ENCODE results near the gene CACNA1G.

Gene CACNA1G

DNA sequence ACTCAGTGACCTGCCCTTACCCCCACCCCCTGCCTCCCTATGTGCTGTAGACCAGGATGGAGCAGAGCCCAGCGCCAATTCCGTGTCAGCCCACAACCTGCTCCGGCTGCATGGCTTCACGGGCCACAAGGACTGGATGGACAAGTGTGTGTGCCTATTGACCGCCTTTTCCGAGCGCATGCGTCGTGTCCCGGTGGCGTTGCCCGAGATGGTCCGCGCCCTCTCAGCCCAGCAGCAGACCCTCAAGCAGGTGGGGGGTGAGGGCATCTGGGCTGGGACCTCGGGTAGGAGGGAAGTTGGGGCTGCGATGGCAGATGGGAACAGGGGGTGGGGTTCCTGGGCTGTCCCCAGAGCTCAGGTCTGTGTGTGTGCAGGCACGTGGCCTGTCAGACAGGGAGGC is 6.3 kb upstream of the CACNA1G start:
- no peak for DNase-seq (ENCODE audit: low read depth)
- no peak overlapping the region for H3K4me3 ChIP-seq (ENCODE audit: low read depth, low read length)
- no peak for TF ChIP-seq MYC (IDR thresholded peaks at IDR 0.05; ENCODE audit: low read depth, low read length)
- no peak for TF ChIP-seq POLR2A (IDR thresholded peaks at IDR 0.05; ENCODE audit: extremely low read depth, insufficient read length)
- no peak for TF ChIP-seq MAX (IDR thresholded peaks at IDR 0.05; ENCODE audit: low read depth, low read length)
- TF ChIP-seq, protein P1, sequence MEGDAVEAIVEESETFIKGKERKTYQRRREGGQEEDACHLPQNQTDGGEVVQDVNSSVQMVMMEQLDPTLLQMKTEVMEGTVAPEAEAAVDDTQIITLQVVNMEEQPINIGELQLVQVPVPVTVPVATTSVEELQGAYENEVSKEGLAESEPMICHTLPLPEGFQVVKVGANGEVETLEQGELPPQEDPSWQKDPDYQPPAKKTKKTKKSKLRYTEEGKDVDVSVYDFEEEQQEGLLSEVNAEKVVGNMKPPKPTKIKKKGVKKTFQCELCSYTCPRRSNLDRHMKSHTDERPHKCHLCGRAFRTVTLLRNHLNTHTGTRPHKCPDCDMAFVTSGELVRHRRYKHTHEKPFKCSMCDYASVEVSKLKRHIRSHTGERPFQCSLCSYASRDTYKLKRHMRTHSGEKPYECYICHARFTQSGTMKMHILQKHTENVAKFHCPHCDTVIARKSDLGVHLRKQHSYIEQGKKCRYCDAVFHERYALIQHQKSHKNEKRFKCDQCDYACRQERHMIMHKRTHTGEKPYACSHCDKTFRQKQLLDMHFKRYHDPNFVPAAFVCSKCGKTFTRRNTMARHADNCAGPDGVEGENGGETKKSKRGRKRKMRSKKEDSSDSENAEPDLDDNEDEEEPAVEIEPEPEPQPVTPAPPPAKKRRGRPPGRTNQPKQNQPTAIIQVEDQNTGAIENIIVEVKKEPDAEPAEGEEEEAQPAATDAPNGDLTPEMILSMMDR (IDR thresholded peaks at IDR 0.05; ENCODE audit: low read depth, low read length): no peak

- no peak for DNase-seq (ENCODE audit: low read depth)
Measured at GRCh38 chr17:50556803-50557202, 3.7 kb upstream of the CACNA1G start.

DNA sequence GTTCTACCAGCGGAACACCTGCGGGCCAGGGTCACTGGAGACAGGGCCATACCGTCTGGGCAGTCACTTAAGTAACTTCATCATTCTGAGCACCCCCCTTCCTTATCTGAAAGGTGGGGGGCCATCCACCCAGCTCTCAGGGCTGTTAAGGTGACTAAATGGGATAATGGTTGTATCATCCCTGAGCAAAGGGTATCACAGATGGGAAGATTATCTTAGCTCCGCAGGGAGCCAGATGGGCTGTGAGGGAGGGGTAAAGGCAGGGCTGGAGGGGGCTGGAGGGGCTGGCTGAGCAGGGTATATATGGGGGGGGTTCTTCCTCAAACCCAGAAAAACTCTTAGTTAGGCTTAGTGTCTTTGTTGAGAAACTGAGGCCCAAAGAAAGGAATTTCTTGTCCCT is 2.9 kb upstream of the CACNA1G start:
- TF ChIP-seq POLR2A (IDR thresholded peaks at IDR 0.05; ENCODE audit: extremely low read depth, insufficient read length) (no peak), MAX (IDR thresholded peaks at IDR 0.05; ENCODE audit: low read depth, low read length) (no peak), MYC (IDR thresholded peaks at IDR 0.05; ENCODE audit: low read depth, low read length) (no peak)
- TF ChIP-seq, protein P1 (IDR thresholded peaks at IDR 0.05; ENCODE audit: low read depth, low read length): no peak
- DNase-seq (ENCODE audit: low read depth): no peak
- H3K4me3 ChIP-seq (ENCODE audit: low read depth, low read length): no peak overlapping the region

More at GRCh38 chr17:50556803-50557202, 3.7 kb upstream of the CACNA1G start:
- TF ChIP-seq MYC (IDR thresholded peaks at IDR 0.05; ENCODE audit: low read depth, low read length): no peak
- TF ChIP-seq POLR2A (IDR thresholded peaks at IDR 0.05; ENCODE audit: extremely low read depth, insufficient read length): no peak
- TF ChIP-seq, protein P1 (IDR thresholded peaks at IDR 0.05; ENCODE audit: low read depth, low read length): no peak
- H3K4me3 ChIP-seq (ENCODE audit: low read depth, low read length): no peak overlapping the region

- DNase-seq (ENCODE audit: low read depth): no peak
- TF ChIP-seq, protein P1 (IDR thresholded peaks at IDR 0.05; ENCODE audit: low read depth, low read length): no peak
- TF ChIP-seq POLR2A (IDR thresholded peaks at IDR 0.05; ENCODE audit: extremely low read depth, insufficient read length) (no peak), MYC (IDR thresholded peaks at IDR 0.05; ENCODE audit: low read depth, low read length) (no peak), MAX (IDR thresholded peaks at IDR 0.05; ENCODE audit: low read depth, low read length) (no peak)
- no peak overlapping the region for H3K4me3 ChIP-seq (ENCODE audit: low read depth, low read length)
Measured at GRCh38 chr17:50558091-50558490, 2.4 kb upstream of the CACNA1G start.

- no peak for TF ChIP-seq MAX (IDR thresholded peaks at IDR 0.05; ENCODE audit: low read depth, low read length)
- no peak for TF ChIP-seq POLR2A (IDR thresholded peaks at IDR 0.05; ENCODE audit: extremely low read depth, insufficient read length)
- no peak for TF ChIP-seq MYC (IDR thresholded peaks at IDR 0.05; ENCODE audit: low read depth, low read length)
- DNase-seq (ENCODE audit: low read depth): no peak
- no peak overlapping the region for H3K4me3 ChIP-seq (ENCODE audit: low read depth, low read length)
Measured at GRCh38 chr17:50558581-50558940, 2.0 kb upstream of the CACNA1G start.

GRCh38 chr17:50558941-50559614 is 1.4 kb upstream of the CACNA1G start:
- TF ChIP-seq MYC (IDR thresholded peaks at IDR 0.05; ENCODE audit: low read depth, low read length) (no peak), MAX (IDR thresholded peaks at IDR 0.05; ENCODE audit: low read depth, low read length) (no peak)
- no peak overlapping the region for H3K4me3 ChIP-seq (ENCODE audit: low read depth, low read length)
- DNase-seq (ENCODE audit: low read depth): peak; percentile 43
